Vagina (tissue), 2 donors: ENCODE data around the gene BRIP1. TPM values are rescaled to one million over a fixed set of nuclear protein-coding genes. Genes with fewer than 3 reads are reported as not detected.
"Not testable (repeated sequence)": the region's sequence is repeated elsewhere in the genome, so short reads cannot be mapped to it uniquely, and the experiment has no call there.

Source experiments
- DNase-seq, 2 donors: peaks; one replicate each; pipeline ENCODE4 v3.0.0-alpha.2; 2017; ENCODE audit errors: extremely low spot score in 2 of 2
- H3K27ac ChIP-seq: fragments of 200-600 bp; sonication (generic); one replicate; pipeline ENCODE4 v1.5.1; 2019
- H3K27me3 ChIP-seq: fragments of 200-600 bp; sonication (generic); one replicate; pipeline ENCODE4 v1.5.1; 2019
- H3K36me3 ChIP-seq, 2 donors: fragments of 200-600 bp; sonication (generic); one replicate each; pipeline ENCODE4 v1.5.1; 2017 to 2019
- H3K4me1 ChIP-seq: fragments of 200-600 bp; sonication (generic); one replicate; pipeline ENCODE4 v1.5.1; 2019
- H3K4me3 ChIP-seq, 2 donors: fragments of 200-600 bp; sonication (generic); 1 replicate in 1 of 2; 2 replicates in 1 of 2; pipeline ENCODE4 v1.5.1; 2016 to 2019
- H3K9me3 ChIP-seq: fragments of 200-600 bp; sonication (generic); one replicate; pipeline ENCODE4 v1.5.1; 2019
- CTCF ChIP-seq, 3 experiments: fragments of 450-650 bp in 2 of 3; fragments of 200-600 bp in 1 of 3; sonication (generic) in 1 of 3; IDR thresholded peaks; one replicate each; pipeline ENCODE4 v1.5.1; 2017 to 2019; ENCODE audit warnings: antibody characterized with exemption in 3 of 3, mild to moderate bottlenecking in 2 of 3, moderate library complexity in 2 of 3
- POLR2A ChIP-seq, 2 donors: fragments of 450-650 bp; IDR thresholded peaks; one replicate each; pipeline ENCODE4 v1.6.1; 2017; ENCODE audit warnings: antibody characterized with exemption in 2 of 2, mild to moderate bottlenecking in 2 of 2, moderate library complexity in 2 of 2
- POLR2AphosphoS5 ChIP-seq, 2 donors: sonication (generic); formaldehyde crosslinking; IDR thresholded peaks; one replicate each; pipeline ENCODE4 v1.9.0; 2017; ENCODE audit warnings: antibody characterized with exemption in 2 of 2, mild to moderate bottlenecking in 2 of 2, low read depth in 1 of 2; ENCODE audit not compliant: insufficient read depth in 1 of 2
- intact Hi-C: fragments of 100-400 bp; cut with DNase I; formaldehyde crosslinking; loops from one replicate; pipeline ENCODE4 v1.15.1; 2023
- total RNA-seq: library from RNA; depleted of rRNA; stranded (reverse); fragments of >200 nt; gene quantifications from one replicate; pipeline ENCODE4 v1.2.3, GENCODE V29; 2016

BRIP1 gene
- total RNA-seq, 1 donor from 2014 or later = 0.98 TPM

GRCh38 chr17:61729690-61730268, 133.5 kb downstream of the BRIP1 start:
- Histone ChIP-seq H3K36me3 (no peaks in the 10 kb centered on the region), H3K4me3 (no peak overlapping the region), H3K4me1 (no peaks in the 10 kb centered on the region), H3K9me3 (no peaks in the 10 kb centered on the region), H3K27me3 (no peaks in the 10 kb centered on the region), H3K27ac (no peak overlapping the region)
- DNase-seq = no peak
- TF ChIP-seq POLR2A (IDR thresholded peaks at IDR 0.05) (no peak), POLR2AphosphoS5 (IDR thresholded peaks at IDR 0.05; ENCODE audit: insufficient read depth in 1 of 2, low read depth in 1 of 2) (no peak), CTCF (IDR thresholded peaks at IDR 0.05) (no peak)
- intact Hi-C loops = no loop called here

GRCh38 chr17:61728297-61728836, 135.0 kb downstream of the BRIP1 start:
- Histone ChIP-seq H3K4me1 (no peaks in the 10 kb centered on the region), H3K9me3 (no peaks in the 10 kb centered on the region), H3K36me3 (no peaks in the 10 kb centered on the region), H3K4me3 (no peak overlapping the region), H3K27me3 (no peaks in the 10 kb centered on the region), H3K27ac (no peak overlapping the region)
- no peak for DNase-seq
- TF ChIP-seq POLR2AphosphoS5 (IDR thresholded peaks at IDR 0.05; ENCODE audit: insufficient read depth in 1 of 2, low read depth in 1 of 2) (no peak), CTCF (IDR thresholded peaks at IDR 0.05) (no peak), POLR2A (IDR thresholded peaks at IDR 0.05) (no peak)
- intact Hi-C loops = no loop called here

GRCh38 chr17:61727798-61728197, 135.5 kb downstream of the BRIP1 start:
- H3K27ac ChIP-seq, H3K36me3 ChIP-seq, H3K9me3 ChIP-seq, H3K27me3 ChIP-seq, H3K4me3 ChIP-seq, intact Hi-C loops, DNase-seq, H3K4me1 ChIP-seq: not testable (repeated sequence)

GRCh38 chr17:61726977-61727376, 136.4 kb downstream of the BRIP1 start:
- Histone ChIP-seq H3K36me3 (no peaks in the 10 kb centered on the region), H3K4me1 (no peaks in the 10 kb centered on the region), H3K27ac (no peak overlapping the region), H3K27me3 (no peaks in the 10 kb centered on the region), H3K9me3 (no peaks in the 10 kb centered on the region), H3K4me3 (no peak overlapping the region)
- intact Hi-C loops = no loop called here
- DNase-seq = no peak
- TF ChIP-seq CTCF (IDR thresholded peaks at IDR 0.05) (no peak), POLR2AphosphoS5 (IDR thresholded peaks at IDR 0.05; ENCODE audit: insufficient read depth in 1 of 2, low read depth in 1 of 2) (no peak), POLR2A (IDR thresholded peaks at IDR 0.05) (no peak)

- no peaks in the 10 kb centered on the region for H3K4me1 ChIP-seq
- no peaks in the 10 kb centered on the region for H3K36me3 ChIP-seq
- intact Hi-C loops = no loop called here
- no peak for DNase-seq
- TF ChIP-seq POLR2A (IDR thresholded peaks at IDR 0.05) (no peak), CTCF (IDR thresholded peaks at IDR 0.05) (no peak), POLR2AphosphoS5 (IDR thresholded peaks at IDR 0.05; ENCODE audit: insufficient read depth in 1 of 2, low read depth in 1 of 2) (no peak)
- H3K4me3 ChIP-seq = no peak overlapping the region
- H3K27me3 ChIP-seq = no peaks in the 10 kb centered on the region
- no peak overlapping the region for H3K27ac ChIP-seq
- H3K9me3 ChIP-seq = no peaks in the 10 kb centered on the region
These were observed 138.6 kb downstream of the BRIP1 start for GRCh38 chr17:61724777-61725176.
